Right kidney (tissue), 9 donors: Measurements from ENCODE around the gene FSD2.

Experiments used
- DNase-seq: peaks from one replicate; pipeline ENCODE4 v3.0.0-alpha.2; 2016
- long read RNA-seq, 8 donors: transcript quantifications; one replicate each; lab custom pipeline, GENCODE V29; 2026

Gene FSD2, protein sequence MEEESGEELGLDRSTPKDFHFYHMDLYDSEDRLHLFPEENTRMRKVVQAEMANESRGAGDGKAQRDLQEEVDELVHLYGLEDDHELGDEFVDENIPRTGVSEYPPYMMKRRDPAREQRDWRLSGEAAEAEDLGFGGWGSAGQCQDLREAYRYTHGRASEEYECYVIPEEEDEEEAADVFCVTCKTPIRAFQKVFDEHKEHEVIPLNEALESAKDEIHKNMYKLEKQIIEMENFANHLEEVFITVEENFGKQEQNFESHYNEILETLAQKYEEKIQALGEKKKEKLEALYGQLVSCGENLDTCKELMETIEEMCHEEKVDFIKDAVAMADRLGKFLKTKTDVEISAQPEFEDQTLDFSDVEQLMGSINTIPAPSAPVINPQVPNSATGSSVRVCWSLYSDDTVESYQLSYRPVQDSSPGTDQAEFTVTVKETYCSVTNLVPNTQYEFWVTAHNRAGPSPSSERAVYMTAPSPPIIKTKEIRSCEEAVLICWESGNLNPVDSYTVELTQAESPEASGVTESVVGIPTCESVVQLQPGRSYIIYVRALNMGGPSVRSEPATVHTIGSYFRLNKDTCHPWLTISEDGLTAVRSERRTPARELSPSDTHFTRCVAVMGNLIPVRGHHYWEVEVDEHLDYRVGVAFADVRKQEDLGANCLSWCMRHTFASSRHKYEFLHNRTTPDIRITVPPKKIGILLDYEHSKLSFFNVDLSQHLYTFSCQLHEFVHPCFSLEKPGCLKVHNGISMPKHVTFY
- long read RNA-seq, donor 1, partial matches to known transcripts: 0 of 10 reads
- long read RNA-seq, donor 1, other reads (novel, unspliced or antisense): 10 of 10 reads
- long read RNA-seq, donor 2: 0 reads
- long read RNA-seq, donor 3: 0 reads
- long read RNA-seq, donor 4: 0 reads
- long read RNA-seq, donor 5: 0 reads
- long read RNA-seq, donor 6, partial matches to known transcripts: 0 of 17 reads
- long read RNA-seq, donor 6, other reads (novel, unspliced or antisense): 17 of 17 reads
- long read RNA-seq, donor 7: 0 reads
- long read RNA-seq, donor 8: 0 reads

- no peak for DNase-seq
Observed at GRCh38 chr15:82805994-82806406, at the start of gene FSD2. Gene FSD2, minus strand, starts transcription at chr15:82806069. Its CDS starts 18,679 bp downstream, at chr15:82787390.

GRCh38 chr15:82854554-82854953 lies 48.7 kb upstream of the FSD2 start:
- no peak for DNase-seq

GRCh38 chr15:82852941-82853561 lies 47.2 kb upstream of the FSD2 start:
- no peak for DNase-seq

DNA sequence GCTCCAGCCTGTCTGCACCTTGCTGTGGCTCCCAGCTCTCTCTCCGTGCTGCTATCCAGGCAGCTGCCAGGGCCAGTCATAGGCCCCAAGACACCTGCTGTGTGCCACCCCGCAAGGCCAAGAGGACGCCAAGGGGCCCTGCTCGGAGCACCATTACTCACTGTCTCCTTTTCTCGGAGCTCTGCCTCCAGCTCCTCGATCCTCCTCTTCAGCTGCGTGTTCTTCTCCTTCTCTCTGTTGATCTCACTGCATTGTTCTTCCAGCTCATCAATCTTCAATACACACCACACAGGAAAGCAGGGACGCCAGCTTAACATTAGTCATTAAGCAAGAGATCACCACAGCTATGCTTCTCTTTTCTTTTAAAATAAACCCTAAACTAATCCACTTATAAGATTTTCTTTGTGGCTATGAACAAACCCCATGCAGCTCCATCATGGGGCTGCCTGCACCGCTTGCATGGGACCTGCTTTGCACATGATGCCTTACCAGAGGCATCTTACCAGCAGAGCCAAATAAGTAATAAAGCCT lies 46.2 kb upstream of the FSD2 start:
- DNase-seq: no peak

DNA sequence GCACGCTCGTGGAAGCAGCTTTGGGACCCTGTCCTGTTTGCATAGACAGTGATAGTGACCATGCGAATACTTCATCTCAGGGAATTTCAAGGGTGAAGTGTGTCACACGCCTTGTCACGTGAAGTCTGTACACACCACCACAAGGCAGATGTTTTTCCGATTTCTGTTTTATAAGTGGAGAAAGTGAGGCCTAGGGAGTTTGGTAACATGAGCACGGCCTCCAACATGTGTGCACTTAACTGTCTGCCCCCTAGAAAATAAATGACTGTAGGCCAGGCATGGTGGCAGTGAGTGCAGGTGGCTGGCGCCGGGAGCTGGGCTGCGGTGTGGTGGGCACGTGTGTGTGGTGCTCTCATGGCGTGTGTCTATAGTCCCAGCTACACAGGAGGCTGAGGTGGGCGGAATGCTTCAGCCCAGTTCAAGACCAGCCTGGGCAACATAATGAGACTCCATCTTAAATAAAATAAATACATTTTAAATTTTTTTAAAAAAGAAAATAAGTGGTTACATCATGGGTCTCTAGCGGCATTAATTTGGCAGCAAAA lies 45.5 kb upstream of the FSD2 start:
- DNase-seq: no peak

DNA sequence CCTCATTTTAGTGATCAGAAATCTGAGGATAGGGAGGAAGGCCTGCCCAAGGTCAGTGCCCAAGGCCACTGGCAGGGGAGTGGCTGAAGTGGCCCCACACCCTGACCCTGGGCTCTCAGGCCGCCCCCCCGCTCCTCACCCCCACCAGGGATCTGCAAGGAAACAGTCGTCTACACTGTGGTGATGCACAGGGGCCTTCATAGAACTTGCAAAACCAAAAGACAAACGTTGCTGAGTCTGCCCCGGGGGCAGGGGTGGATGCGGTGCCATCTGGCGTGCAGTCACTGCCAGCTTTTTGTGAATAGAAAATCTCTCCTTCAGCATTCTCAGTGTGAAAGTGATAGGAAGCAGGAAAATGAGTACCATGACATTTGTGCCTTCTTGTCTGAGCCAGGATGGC lies 44.9 kb upstream of the FSD2 start:
- DNase-seq: no peak

DNA sequence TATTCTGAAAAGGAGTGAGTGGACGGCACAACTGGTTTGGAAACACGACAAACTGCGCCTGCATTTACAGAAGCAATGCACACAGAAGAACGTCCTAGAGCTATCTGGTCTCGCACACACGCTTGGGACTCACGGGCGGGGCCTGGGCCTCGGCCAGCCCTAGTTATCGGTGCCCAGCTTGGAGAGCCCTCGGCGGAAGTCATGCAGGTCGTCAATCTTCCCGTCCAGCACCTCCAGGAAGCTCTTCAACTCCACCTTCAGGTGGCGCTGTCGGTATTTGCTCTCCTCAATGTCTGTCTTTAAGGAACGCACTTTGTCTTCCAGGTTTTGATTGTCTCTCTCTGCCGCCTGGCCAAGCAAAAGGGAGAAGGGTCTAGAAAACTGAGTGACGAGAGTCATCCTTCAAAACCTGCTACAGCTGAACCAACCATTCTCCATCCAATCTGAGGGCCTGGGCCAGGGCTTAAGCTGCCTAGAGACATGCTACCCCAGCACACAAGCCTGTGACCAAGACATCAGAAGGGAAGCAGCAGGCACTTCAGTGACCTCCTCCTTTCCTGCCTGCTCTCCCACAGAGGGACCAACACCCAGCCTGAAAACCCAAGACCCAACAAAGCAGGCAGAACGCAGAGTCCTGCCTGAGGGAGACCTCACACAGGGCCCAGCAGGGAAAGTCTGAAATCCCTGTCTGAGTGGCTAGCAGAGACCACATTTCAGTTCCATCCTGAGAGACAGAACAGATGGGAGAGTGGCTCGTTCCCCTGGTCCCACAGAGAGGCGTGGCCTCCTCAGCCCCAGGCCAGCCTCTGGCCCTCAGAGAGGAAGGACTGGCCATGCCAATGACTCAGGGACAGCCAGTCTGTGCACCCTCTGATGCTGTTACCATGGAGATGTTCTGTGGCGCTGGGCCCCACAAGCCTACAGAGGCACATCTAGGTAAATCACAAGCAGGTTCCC lies 44.0 kb upstream of the FSD2 start:
- DNase-seq: peak; percentile 64

DNA sequence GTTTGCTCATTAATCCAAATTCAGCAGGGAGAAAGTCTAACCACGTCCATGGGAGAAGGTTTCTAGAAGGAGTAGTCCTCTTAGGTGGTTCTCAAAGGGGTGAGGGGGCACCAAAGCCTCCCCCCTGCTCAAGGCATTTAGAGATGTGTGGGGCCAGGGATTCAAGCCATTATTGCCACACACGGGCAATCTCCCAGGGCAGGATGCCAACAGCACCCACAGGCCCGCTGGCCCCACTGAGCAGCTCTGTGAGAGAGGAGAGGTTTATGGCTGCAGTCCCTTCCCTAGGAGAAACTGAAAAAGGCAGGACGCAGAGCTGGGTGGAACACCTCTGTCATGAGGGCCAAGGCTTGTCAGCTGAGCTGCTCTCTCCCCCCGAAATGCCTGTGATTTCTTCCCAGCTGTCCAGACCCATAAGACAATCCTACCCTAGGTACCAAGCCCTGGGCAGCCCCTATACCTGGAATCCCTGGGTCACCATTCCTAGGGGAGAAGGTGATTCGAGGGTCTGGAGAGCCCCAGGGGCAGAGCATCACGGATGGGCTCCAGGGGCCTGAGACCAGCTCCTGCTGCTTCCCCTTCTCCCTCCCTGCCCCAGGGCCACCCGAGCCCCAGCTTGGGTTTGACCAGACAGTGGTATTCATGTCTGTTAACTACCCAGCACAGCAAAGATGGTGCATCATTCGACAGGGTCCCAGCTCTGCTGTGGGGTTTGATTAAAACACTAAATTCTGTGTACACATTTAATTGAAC lies 42.5 kb upstream of the FSD2 start:
- no peak for DNase-seq

DNA sequence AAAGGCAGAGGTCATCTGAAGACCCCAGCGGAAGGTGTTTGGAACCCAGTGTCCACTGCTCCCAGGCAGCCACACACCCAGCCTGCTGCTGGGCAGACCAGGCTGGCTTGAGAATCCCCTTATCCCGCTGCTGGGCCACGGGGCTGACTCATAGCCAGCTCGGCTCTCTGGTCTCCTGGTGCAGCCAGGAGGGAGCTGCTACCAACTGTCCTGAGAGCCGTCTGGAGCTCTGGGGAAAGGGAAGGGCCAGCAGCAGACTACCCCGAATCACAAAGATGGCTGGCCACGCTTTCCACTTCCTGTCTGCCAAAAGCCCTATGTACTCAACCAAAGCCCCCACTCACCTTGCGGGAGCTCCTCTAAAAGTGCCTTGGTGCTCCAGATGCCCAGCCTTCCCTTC lies 41.8 kb upstream of the FSD2 start:
- DNase-seq: no peak

DNA sequence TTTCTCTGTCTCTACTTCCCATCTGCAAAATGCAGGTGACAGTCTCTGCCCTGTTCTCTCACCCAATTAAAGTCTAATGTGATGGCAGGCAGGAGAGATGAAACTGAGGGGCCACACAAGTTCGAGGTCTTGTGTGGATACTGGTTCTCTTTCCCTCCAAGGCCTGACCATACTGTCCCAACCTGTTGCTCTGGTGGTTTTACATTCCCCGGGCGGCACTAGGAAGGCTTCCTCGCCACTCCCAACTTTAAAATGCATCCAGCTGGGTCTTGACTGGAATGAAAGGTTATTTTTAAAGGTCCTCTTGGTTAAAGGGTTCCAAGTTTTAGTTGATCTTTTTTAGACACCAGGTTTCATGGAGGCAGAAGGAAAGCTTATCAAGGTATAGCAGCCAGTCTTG lies 40.8 kb upstream of the FSD2 start:
- DNase-seq: no peak

GRCh38 chr15:82845686-82846085 lies 39.8 kb upstream of the FSD2 start:
- DNase-seq: no peak

- no peak for DNase-seq
Observed at GRCh38 chr15:82843566-82843965, 37.7 kb upstream of the FSD2 start.

- DNase-seq: no peak
Observed at GRCh38 chr15:82840166-82840565, 34.3 kb upstream of the FSD2 start.

DNA sequence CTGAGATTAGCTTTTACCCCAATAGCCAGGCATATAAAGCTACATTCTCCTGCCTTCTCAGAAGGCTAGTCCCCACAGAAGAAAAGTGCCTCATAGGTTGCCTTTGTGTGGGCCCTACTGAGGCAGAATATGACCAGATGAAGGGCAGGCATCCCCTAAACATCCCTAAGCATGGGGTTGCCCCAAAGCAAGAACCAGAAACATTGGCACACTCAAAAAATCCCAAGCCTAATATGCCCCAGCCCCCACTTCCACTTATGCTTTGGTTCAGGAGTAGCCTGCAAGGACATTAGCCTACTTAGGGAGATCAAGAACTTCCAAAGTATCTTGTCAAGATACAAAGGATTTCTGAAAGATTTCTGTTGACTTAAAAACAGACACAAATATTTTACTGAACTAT lies 33.3 kb upstream of the FSD2 start:
- DNase-seq: no peak

GRCh38 chr15:82838096-82838735 lies 32.3 kb upstream of the FSD2 start:
- no peak for DNase-seq

DNA sequence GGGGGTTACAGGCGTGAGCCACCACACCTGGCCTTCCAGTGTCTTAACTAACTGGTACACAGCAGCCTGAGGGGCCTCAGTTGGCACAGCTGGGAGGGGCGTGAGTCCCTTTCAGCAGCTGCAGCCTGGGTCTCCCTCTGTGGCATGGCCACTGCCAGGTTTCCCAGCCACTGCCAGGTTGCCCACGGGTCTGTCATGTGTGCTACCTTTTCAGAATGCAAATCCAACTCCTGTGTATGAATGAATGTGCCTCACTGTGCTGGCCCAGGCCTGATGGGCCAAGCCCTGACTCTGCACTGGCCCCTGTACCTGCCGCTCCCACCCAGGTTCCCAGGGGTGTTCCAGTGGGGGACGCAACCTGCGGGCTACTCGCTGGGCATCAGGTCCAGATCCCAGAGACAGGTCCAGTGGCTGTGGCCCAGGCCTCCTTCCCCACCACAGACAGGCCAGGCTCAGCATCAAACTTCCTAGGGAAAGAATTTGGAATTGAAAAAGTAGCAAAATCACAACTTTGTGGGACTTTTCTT lies 29.6 kb upstream of the FSD2 start:
- no peak for DNase-seq

DNA sequence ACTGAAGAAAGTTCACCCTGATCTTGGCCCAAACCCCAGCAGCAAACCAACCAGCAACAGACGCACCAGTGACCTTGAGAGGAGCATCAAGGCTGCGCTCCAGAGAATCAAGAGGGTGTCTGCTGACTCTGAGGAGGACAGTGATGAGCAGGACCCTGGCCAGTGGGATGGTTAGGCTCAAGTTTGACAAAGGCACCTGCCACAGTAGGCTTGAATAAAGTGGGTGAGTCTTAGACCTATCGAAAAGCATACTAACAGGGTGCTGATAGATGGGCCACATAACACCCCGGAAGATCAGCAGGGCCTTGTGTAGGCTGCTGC lies 27.5 kb upstream of the FSD2 start:
- DNase-seq: no peak

- DNase-seq: no peak
Observed at GRCh38 chr15:82832601-82833361, 26.9 kb upstream of the FSD2 start.
